Measurements from ENCODE around the gene MRPS2.
A peak's percentile ranks its signal among the peaks of the same experiment; 100 is the strongest.

Gene MRPS2

GRCh38 chr9:135463140-135463539 lies 37.3 kb upstream of the MRPS2 start:
- no peak overlapping the region for H3K27ac ChIP-seq

DNA sequence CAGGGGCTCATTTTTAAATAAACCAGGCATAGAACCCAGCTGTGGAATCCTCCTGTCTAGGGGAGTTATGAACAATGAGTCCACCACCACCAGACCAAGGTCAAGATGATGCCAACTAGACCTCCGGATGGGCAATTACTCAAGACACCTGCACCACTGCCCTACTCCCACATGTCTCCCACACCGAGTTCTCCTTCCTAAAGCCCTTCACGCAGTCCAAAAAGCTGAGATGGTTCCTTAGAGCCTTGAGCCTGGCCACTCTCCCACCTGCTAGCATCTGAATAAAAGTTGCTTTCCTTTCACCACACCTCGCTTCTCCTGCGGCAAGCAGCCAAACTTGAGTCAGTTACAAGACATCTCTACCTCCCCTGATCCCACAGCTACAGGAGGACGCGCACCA lies 36.3 kb upstream of the MRPS2 start:
- H3K27ac ChIP-seq = no peak overlapping the region
- no peak for TF ChIP-seq ZFX (IDR thresholded peaks at IDR 0.05; ENCODE audit: borderline replicate concordance)
- TF ChIP-seq, protein P1, sequence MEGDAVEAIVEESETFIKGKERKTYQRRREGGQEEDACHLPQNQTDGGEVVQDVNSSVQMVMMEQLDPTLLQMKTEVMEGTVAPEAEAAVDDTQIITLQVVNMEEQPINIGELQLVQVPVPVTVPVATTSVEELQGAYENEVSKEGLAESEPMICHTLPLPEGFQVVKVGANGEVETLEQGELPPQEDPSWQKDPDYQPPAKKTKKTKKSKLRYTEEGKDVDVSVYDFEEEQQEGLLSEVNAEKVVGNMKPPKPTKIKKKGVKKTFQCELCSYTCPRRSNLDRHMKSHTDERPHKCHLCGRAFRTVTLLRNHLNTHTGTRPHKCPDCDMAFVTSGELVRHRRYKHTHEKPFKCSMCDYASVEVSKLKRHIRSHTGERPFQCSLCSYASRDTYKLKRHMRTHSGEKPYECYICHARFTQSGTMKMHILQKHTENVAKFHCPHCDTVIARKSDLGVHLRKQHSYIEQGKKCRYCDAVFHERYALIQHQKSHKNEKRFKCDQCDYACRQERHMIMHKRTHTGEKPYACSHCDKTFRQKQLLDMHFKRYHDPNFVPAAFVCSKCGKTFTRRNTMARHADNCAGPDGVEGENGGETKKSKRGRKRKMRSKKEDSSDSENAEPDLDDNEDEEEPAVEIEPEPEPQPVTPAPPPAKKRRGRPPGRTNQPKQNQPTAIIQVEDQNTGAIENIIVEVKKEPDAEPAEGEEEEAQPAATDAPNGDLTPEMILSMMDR (IDR thresholded peaks at IDR 0.05) = no peak

More at GRCh38 chr9:135463140-135463539, 37.3 kb upstream of the MRPS2 start:
- TF ChIP-seq ZFX (IDR thresholded peaks at IDR 0.05; ENCODE audit: borderline replicate concordance) = no peak
- TF ChIP-seq, protein P1 (IDR thresholded peaks at IDR 0.05) = no peak

DNA sequence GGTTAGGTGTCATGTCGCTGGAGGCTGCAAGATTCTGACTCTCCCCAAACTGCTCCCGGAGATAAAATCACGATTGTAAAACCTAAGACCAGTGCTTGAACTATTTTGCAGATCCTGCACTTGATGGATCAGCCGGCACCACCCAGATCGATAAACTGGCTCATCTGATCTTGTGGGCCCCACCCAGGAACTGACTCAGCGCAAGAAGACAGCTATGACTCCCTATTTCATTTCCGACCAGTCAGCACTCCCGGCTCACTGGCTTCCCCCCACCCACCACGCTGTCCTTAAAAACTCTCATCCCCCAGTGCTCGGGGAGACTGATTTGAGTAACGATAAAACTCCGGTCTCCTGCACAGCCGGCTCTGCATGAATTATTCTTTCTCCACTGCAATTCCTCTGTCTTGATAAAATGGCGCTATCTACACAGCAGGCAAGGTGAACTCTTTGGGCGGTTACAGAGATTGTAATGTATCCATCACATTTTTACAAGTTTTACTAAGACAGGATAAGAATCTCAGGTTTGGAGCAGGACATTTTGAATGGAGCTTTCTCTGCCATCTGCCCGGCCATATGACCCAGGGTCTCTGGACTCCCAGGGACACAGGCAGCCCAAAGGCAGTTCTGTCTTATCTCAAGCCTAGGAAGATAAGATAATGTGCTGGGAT lies 31.5 kb upstream of the MRPS2 start:
- H3K27ac ChIP-seq = no peak overlapping the region
- TF ChIP-seq, protein P1 (IDR thresholded peaks at IDR 0.05) = no peak
- no peak for TF ChIP-seq ZFX (IDR thresholded peaks at IDR 0.05; ENCODE audit: borderline replicate concordance)

GRCh38 chr9:135471791-135472640 lies 28.5 kb upstream of the MRPS2 start:
- no peak for TF ChIP-seq ZFX (IDR thresholded peaks at IDR 0.05; ENCODE audit: borderline replicate concordance)
- TF ChIP-seq, protein P1 (IDR thresholded peaks at IDR 0.05) = no peak
- H3K27ac ChIP-seq = no peak overlapping the region

DNA sequence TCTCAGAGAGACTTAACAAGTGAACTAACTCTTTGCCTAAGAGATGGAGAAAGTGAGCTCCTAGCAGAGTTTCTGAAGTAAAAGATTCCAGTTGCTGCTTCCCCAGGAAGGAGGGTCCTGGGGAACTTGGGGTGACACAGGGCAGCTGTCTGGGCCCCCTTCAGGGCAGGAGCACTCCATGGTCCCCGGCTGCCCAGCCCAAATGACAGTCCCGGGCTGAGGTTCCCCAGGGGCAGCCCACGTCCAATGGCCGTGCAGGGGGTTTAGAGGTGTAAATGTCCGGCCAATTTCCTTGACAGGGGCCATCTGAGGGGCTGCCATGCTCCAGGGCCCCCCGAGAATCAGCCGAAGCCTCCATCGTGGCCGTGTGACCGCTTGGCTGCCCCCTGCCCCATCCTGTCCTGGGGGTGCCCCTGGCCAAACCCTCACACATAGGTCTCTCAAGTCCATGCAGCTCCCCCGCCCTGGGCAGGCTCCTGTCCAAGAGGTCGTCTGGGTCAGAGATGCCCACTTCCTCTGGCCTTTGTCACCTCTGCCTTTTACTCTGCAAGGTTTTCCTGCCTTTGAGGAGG lies 26.4 kb upstream of the MRPS2 start:
- no peak overlapping the region for H3K27ac ChIP-seq
- TF ChIP-seq ZFX (IDR thresholded peaks at IDR 0.05; ENCODE audit: borderline replicate concordance) = no peak
- TF ChIP-seq, protein P1 (IDR thresholded peaks at IDR 0.05) = no peak

DNA sequence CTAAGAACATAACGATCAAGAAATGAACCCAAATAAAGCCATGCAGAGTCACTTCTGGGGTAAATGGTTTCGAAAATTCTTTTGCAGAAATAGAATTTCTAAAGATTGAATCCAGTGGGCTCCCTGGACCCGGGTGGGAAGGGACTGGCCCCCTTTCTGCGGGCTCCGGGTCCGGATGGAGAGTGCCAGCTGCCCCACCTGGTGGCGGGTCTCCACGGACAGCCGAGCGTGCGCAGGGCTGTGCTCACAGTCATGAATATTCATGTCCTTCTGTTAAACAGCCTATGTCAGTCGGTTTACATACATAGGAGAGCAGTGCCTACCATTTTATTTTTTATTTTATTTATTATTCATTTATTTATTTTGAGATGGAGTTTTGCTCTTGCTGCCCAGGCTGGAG lies 25.6 kb upstream of the MRPS2 start:
- TF ChIP-seq, protein P1 (IDR thresholded peaks at IDR 0.05) = peak; percentile 44
- TF ChIP-seq ZFX (IDR thresholded peaks at IDR 0.05; ENCODE audit: borderline replicate concordance) = no peak

More for the DNA sequence above, 25.6 kb upstream of the MRPS2 start:
- H3K27ac ChIP-seq = no peak overlapping the region
